ENCODE results near the gene ITK.

ITK gene

DNA sequence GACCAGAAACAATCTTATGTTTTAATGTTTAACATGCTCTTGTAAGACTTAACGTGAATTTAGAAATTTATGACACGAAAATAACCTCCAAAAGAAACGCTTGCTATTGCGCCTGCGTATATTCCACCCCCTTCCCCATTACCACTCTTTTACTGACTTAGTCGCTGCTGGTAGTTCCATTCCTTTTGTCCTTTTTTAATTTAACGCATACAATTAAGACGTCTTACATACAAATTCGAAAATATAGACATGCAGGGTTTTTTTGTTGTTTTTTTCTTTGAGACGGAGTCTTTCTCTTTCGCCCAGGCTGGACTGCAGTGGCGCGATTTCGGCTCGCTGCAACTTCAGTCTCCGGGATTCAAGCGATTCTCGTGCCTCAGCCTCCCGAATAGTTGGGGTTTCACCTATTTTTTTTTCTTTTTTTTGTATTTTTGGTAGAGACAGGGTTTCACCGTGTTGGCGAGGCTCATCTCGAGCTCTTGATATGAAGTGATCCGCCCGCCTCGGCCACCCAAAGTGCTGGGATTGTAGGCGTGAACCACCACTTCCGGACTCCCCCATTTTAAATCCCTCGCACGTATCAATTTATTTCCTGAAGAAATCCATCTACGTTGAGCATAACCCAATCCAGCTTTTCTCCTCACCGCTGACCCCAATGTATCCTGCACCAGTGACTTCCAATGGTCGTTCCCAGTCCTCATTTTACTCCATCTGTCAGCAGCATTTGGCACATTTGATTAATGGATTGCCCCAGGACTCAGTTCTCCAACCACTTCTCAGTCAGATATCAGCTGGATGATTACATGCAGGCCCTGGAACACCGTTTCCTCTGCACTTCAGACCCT lies 37.3 kb upstream of the ITK start:
- Histone ChIP-seq H3K27me3 (no peaks in the 10 kb centered on the region), H3K27ac (peak overlapping the region; percentile 93), H3K9me3 (no peaks in the 10 kb centered on the region), H3K4me1 (ENCODE audit: control insufficient read depth in 1 of 2, insufficient read depth in 1 of 2, low read depth in 1 of 2, low read length in 1 of 2) (peaks cover 17 to 21% of the 10 kb centered on the region in 2 experiments), H3K4me3 (ENCODE audit: low read depth in 1 of 2, low read length in 1 of 2) (peak overlapping the region; percentile 83 to 84), H3K36me3 (peaks cover 12% of the 10 kb centered on the region)
- TF ChIP-seq, protein P1, sequence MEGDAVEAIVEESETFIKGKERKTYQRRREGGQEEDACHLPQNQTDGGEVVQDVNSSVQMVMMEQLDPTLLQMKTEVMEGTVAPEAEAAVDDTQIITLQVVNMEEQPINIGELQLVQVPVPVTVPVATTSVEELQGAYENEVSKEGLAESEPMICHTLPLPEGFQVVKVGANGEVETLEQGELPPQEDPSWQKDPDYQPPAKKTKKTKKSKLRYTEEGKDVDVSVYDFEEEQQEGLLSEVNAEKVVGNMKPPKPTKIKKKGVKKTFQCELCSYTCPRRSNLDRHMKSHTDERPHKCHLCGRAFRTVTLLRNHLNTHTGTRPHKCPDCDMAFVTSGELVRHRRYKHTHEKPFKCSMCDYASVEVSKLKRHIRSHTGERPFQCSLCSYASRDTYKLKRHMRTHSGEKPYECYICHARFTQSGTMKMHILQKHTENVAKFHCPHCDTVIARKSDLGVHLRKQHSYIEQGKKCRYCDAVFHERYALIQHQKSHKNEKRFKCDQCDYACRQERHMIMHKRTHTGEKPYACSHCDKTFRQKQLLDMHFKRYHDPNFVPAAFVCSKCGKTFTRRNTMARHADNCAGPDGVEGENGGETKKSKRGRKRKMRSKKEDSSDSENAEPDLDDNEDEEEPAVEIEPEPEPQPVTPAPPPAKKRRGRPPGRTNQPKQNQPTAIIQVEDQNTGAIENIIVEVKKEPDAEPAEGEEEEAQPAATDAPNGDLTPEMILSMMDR (IDR thresholded peaks at IDR 0.05) = peak; percentile 2

DNA sequence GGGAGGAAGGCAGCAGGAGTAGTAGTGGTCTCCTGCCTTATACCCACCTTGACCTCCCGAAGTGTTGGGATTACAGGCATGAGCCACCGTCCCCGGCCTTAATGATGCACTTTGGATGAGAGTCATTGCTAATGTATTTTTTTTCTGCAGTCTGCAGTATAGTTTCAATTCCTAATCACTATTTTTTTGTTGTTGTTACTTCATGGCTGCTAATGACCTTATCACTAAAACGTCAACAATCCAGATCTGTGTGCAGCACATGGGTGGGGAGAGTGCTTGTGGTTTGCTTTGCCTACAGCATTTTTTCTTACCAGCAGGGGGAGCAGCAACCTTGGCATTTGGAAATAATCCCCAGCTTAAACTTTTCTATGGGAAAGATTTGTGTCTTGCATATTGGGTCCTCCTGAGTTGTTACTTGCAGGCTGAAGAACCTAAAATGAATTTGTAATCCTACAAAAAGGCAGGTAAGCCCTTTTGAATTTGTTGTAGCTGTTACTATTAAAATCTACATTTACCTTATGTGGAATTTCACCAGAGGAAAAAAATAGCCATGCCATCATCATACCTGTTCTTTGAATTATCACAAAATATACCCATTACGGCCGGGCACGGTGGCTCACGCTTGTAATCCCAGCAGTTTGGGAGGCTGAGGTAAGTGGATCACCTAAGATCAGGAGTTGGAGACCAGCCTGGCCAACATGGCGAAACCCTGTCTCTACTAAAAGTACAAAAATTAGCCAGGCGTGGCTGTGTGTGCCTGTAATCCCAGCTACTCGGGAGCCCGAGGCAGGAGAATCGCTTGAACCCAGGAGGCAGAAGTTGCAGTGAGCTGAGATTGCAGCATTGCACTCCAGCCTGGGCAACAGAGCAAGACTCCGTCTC lies 31.7 kb upstream of the ITK start:
- H3K27ac ChIP-seq = no peak overlapping the region
- no peak overlapping the region for H3K4me3 ChIP-seq (ENCODE audit: low read depth in 1 of 2, low read length in 1 of 2)
- TF ChIP-seq, protein P1 (IDR thresholded peaks at IDR 0.05) = peak; percentile 73

GRCh38 chr5:157150995-157151394 lies 29.6 kb upstream of the ITK start:
- TF ChIP-seq, protein P1 (IDR thresholded peaks at IDR 0.05) = no peak
- Histone ChIP-seq H3K36me3 (no peaks in the 10 kb centered on the region), H3K4me1 (ENCODE audit: control insufficient read depth in 1 of 2, insufficient read depth in 1 of 2, low read depth in 1 of 2, low read length in 1 of 2) (no peaks in the 10 kb centered on the region), H3K4me3 (ENCODE audit: low read depth in 1 of 2, low read length in 1 of 2) (no peak overlapping the region), H3K27me3 (no peaks in the 10 kb centered on the region), H3K27ac (no peak overlapping the region), H3K9me3 (no peaks in the 10 kb centered on the region)

More for the DNA sequence above, 31.7 kb upstream of the ITK start:
- Histone ChIP-seq H3K9me3 (no peaks in the 10 kb centered on the region), H3K27me3 (no peaks in the 10 kb centered on the region), H3K36me3 (no peaks in the 10 kb centered on the region), H3K4me1 (ENCODE audit: control insufficient read depth in 1 of 2, insufficient read depth in 1 of 2, low read depth in 1 of 2, low read length in 1 of 2) (peaks cover 0 to under 1% of the 10 kb centered on the region in 2 experiments)

DNA sequence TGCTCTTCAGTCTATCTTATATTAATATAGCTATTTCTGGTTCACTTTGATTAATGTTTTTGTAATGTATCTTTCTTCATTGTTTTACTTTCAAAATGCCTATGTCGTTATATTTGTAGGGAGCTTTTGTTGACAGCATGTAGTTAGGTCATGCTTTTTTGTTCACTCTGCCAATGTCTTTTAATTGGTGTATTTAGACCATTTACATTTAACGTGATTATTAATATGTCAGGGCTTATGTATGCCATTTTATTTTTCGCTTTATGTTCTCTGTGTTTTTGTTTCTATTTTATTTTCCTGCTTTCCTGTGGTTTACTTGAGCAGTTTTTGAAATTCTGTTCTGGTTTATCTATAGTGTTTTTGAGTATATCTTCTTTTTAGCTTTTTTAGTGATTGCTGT lies 25.3 kb upstream of the ITK start:
- TF ChIP-seq, protein P1 (IDR thresholded peaks at IDR 0.05) = no peak
- no peak overlapping the region for H3K27ac ChIP-seq
- H3K36me3 ChIP-seq = no peaks in the 10 kb centered on the region
- H3K4me3 ChIP-seq (ENCODE audit: low read depth in 1 of 2, low read length in 1 of 2) = no peak overlapping the region
- no peaks in the 10 kb centered on the region for H3K4me1 ChIP-seq (ENCODE audit: control insufficient read depth in 1 of 2, insufficient read depth in 1 of 2, low read depth in 1 of 2, low read length in 1 of 2)
- H3K27me3 ChIP-seq = peaks cover 5% of the 10 kb centered on the region
- no peaks in the 10 kb centered on the region for H3K9me3 ChIP-seq

GRCh38 chr5:157157293-157157891 lies 23.2 kb upstream of the ITK start:
- Histone ChIP-seq H3K36me3 (no peaks in the 10 kb centered on the region), H3K27ac (no peak overlapping the region), H3K27me3 (peaks cover 13% of the 10 kb centered on the region), H3K4me1 (ENCODE audit: control insufficient read depth in 1 of 2, insufficient read depth in 1 of 2, low read depth in 1 of 2, low read length in 1 of 2) (no peaks in the 10 kb centered on the region), H3K9me3 (no peaks in the 10 kb centered on the region), H3K4me3 (ENCODE audit: low read depth in 1 of 2, low read length in 1 of 2) (no peak overlapping the region)
- TF ChIP-seq, protein P1 (IDR thresholded peaks at IDR 0.05) = no peak
